Neural crest cell (in vitro differentiated cells): Measurements from ENCODE around the gene RHOT1. TPM values are rescaled to one million over a fixed set of nuclear protein-coding genes. Genes with fewer than 3 reads are reported as not detected.

Source experiments
- DNase-seq: peaks from one replicate; pipeline ENCODE4 v3.0.0; 2021; ENCODE audit warnings: low read depth, mixed read lengths, low spot score
- H3K27ac Mint-ChIP-seq: one replicate; pipeline ENCODE4 v1.8.0; 2021; ENCODE audit warnings: mild to moderate bottlenecking, mixed read lengths; ENCODE audit not compliant: unreplicated experiment
- H3K27me3 Mint-ChIP-seq: 2 replicates; pipeline ENCODE4 v1.8.0; 2021; ENCODE audit warnings: low read depth, mild to moderate bottlenecking, mixed read lengths
- H3K36me3 Mint-ChIP-seq: 2 replicates; pipeline ENCODE4 v1.8.0; 2021; ENCODE audit warnings: low read depth, mild to moderate bottlenecking, mixed read lengths
- H3K4me1 Mint-ChIP-seq: 2 replicates; pipeline ENCODE4 v1.8.0; 2021; ENCODE audit warnings: mixed read lengths
- H3K4me3 Mint-ChIP-seq: one replicate; pipeline ENCODE4 v1.8.0; 2021; ENCODE audit warnings: mild to moderate bottlenecking, mixed read lengths
- H3K9me3 Mint-ChIP-seq: 2 replicates; pipeline ENCODE4 v1.8.0; 2021; ENCODE audit warnings: mixed read lengths
- total RNA-seq: library from RNA; stranded (reverse); gene quantifications from 2 replicates; pipeline ENCODE4 v1.2.1, GENCODE V29; 2021
- TF ChIP-seq, protein P1 (sequence below): fragments of 200-600 bp; sonication (generic); conservative IDR thresholded peaks from 2 replicates; pipeline ENCODE4 v1.5.0; 2021; ENCODE audit warnings: antibody characterized with exemption, mild to moderate bottlenecking

Gene RHOT1
- total RNA-seq, 1 donor from 2014 or later: 30.1 TPM

DNA sequence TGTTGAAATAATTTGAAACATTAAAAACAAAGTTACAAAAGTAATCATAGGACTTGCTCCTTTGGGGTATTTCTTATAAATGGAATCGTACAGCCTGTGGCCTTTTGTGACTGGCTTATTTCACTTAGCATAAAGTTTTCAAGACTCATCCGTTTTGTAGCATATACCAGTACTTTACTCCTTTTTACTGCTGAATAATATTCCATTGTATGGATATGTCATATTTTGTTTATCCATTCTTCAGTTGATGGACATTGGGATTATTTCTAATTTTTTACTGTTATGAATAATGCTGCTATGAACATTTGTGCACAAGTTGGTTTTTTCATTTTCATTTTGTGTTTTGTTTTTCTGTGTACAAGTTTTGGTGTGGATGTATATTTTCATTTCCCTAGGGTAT lies 93.3 kb downstream of the RHOT1 start:
- TF ChIP-seq, protein P1, sequence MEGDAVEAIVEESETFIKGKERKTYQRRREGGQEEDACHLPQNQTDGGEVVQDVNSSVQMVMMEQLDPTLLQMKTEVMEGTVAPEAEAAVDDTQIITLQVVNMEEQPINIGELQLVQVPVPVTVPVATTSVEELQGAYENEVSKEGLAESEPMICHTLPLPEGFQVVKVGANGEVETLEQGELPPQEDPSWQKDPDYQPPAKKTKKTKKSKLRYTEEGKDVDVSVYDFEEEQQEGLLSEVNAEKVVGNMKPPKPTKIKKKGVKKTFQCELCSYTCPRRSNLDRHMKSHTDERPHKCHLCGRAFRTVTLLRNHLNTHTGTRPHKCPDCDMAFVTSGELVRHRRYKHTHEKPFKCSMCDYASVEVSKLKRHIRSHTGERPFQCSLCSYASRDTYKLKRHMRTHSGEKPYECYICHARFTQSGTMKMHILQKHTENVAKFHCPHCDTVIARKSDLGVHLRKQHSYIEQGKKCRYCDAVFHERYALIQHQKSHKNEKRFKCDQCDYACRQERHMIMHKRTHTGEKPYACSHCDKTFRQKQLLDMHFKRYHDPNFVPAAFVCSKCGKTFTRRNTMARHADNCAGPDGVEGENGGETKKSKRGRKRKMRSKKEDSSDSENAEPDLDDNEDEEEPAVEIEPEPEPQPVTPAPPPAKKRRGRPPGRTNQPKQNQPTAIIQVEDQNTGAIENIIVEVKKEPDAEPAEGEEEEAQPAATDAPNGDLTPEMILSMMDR: no peak
- H3K27me3 Mint-ChIP-seq: no peaks in the 10 kb centered on the region
- H3K4me1 Mint-ChIP-seq: peaks cover 6% of the 10 kb centered on the region
- DNase-seq: no peak
- no peaks in the 10 kb centered on the region for H3K36me3 Mint-ChIP-seq
- H3K4me3 Mint-ChIP-seq: no peak overlapping the region
- no peaks in the 10 kb centered on the region for H3K9me3 Mint-ChIP-seq
- H3K27ac Mint-ChIP-seq: no peak overlapping the region

DNA sequence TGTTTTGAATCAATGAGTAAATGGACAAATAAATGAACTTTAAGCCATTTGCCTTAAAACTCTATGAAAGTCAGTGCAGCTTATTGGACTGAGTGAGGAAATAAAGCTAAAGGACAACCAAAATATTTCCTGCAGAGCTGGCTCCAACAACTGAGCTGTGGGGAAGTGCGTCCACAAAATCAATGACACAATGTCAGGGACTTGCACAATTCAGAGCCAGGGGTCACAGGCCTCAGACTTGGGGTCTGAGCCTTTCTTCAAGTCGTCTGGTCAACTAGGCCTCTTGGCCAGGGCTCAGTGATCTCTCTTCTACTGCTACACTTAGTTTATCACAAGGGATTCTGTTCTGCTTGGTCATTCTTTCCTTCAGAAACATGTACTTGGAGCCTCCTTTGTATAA lies 97.2 kb downstream of the RHOT1 start:
- TF ChIP-seq, protein P1: no peak
- Mint-ChIP-seq H3K27me3 (no peaks in the 10 kb centered on the region), H3K4me1 (peaks cover 26% of the 10 kb centered on the region), H3K27ac (no peak overlapping the region), H3K36me3 (no peaks in the 10 kb centered on the region), H3K4me3 (no peak overlapping the region), H3K9me3 (no peaks in the 10 kb centered on the region)
- no peak for DNase-seq

DNA sequence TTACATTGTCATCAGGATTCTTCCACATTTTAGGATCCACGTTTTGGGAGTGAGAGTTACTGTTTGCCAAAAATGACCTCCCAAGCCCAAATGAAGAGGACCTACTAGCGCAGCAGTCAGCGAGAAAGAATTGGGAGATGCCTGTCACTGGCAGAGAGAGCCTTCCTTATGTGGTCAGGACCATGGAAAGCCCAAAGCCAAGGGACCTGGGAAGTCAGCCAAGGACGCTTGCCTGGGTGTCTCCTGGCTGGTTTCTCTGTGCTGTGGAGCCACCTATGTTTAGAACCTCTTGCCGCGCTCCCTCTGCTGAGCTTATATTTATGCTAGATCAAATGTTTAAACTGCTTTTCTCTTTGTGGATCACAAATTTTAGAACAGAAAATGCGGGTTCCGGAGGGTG lies 98.4 kb downstream of the RHOT1 start:
- TF ChIP-seq, protein P1: no peak
- H3K36me3 Mint-ChIP-seq: no peaks in the 10 kb centered on the region
- no peaks in the 10 kb centered on the region for H3K9me3 Mint-ChIP-seq
- DNase-seq: no peak
- H3K27ac Mint-ChIP-seq: no peak overlapping the region
- peaks cover 26% of the 10 kb centered on the region for H3K4me1 Mint-ChIP-seq
- H3K4me3 Mint-ChIP-seq: no peak overlapping the region
- no peaks in the 10 kb centered on the region for H3K27me3 Mint-ChIP-seq

DNA sequence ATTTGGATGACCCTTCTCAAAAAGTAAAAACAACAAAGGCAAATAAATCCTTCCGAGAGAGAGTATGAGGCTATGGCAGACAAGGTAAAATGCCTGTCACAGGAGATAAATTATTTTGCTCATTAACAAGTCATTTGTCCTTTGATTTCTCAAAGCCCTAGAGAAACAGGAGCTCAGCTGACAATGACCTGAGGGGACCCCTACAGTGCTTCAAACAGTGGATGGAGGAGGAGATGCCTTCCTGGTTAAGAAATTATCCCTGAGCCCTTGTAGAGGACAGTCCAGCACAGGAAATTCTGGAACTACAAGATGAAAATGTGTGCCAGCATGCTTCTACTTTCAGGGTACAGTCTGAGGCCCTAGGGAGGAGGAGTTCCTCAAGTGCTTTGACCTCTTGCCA lies 99.3 kb downstream of the RHOT1 start:
- Mint-ChIP-seq H3K4me1 (peaks cover 26% of the 10 kb centered on the region), H3K9me3 (no peaks in the 10 kb centered on the region), H3K36me3 (no peaks in the 10 kb centered on the region), H3K4me3 (no peak overlapping the region), H3K27ac (no peak overlapping the region), H3K27me3 (no peaks in the 10 kb centered on the region)
- DNase-seq: no peak
- TF ChIP-seq, protein P1: no peak

DNA sequence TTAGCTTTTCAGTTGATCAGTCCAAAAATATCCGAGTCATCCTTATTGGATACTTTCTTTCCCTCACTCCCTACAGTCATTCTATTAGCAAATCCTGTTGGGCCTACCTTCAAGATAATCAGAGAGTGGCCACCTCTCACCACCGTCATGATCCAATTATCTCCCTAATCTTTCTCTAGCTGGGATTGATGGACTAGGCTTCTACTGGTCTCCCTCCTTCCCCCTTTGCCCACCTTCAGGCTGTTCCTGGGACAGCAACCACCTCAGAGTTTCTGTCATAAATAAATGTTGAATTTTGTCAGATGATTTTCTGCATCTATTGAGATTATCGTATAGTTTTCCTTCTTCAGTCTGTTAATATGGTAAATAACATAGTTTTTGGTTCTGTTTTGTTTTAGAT lies 107.2 kb downstream of the RHOT1 start:
- H3K36me3 Mint-ChIP-seq: no peaks in the 10 kb centered on the region
- H3K27ac Mint-ChIP-seq: no peak overlapping the region
- H3K27me3 Mint-ChIP-seq: peaks cover 3% of the 10 kb centered on the region
- H3K4me3 Mint-ChIP-seq: no peak overlapping the region
- H3K4me1 Mint-ChIP-seq: peaks cover 5% of the 10 kb centered on the region
- DNase-seq: no peak
- TF ChIP-seq, protein P1: peak; percentile 15
- no peaks in the 10 kb centered on the region for H3K9me3 Mint-ChIP-seq

DNA sequence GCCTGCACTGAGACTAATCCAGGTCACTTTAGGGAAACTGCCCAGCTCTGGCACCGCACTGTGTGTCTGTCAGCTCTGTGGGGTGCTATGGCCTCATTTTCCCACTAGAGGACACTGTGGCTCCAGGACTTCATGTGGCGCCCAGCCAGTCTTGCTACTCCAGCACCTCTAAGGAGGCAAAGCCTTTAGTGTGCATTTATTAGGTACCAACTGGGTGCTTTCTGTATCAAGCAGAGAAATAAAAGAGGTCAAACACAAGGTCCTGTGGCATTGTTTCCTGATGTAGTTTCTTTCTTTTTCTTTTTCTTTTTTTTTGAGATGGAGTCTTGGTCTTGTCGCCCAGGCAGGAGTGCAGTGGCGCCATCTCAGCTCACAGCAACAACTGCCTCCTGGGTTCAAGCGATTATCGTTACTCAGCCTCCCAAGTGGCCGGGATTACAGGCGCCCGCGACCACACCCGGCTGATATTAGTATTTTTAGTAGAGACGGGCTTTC lies 110.9 kb downstream of the RHOT1 start:
- no peak overlapping the region for H3K4me3 Mint-ChIP-seq
- no peak overlapping the region for H3K27ac Mint-ChIP-seq
- DNase-seq: peak; percentile 78
- no peaks in the 10 kb centered on the region for H3K36me3 Mint-ChIP-seq
- no peaks in the 10 kb centered on the region for H3K9me3 Mint-ChIP-seq
- TF ChIP-seq, protein P1: peak; percentile 97
- H3K4me1 Mint-ChIP-seq: peaks cover 17% of the 10 kb centered on the region
- peaks cover 3% of the 10 kb centered on the region for H3K27me3 Mint-ChIP-seq
